G401 (cell line): ENCODE results near the gene TENT4B. TPM values are rescaled to one million over a fixed set of nuclear protein-coding genes. Genes with fewer than 3 reads are reported as not detected.

Experiments used
- DNase-seq: peaks from one replicate; pipeline ENCODE4 v3.0.0-alpha.2; 2015; ENCODE audit warnings: low spot score
- in situ Hi-C: cut with HindIII; loops from 2 replicates; pipeline ENCODE4 v1.10.0; 2016; ENCODE audit warnings: low sequenced_read_pairs, mixed read lengths
- total RNA-seq: library from RNA; depleted of rRNA; stranded (reverse); fragments of >200 nt; shearing (Covaris generic); gene quantifications from 2 replicates; pipeline ENCODE4 v1.2.3, GENCODE V29; 2014

Gene TENT4B
- total RNA-seq, 1 experiment from 2014 or later, result 9.2 TPM

DNA sequence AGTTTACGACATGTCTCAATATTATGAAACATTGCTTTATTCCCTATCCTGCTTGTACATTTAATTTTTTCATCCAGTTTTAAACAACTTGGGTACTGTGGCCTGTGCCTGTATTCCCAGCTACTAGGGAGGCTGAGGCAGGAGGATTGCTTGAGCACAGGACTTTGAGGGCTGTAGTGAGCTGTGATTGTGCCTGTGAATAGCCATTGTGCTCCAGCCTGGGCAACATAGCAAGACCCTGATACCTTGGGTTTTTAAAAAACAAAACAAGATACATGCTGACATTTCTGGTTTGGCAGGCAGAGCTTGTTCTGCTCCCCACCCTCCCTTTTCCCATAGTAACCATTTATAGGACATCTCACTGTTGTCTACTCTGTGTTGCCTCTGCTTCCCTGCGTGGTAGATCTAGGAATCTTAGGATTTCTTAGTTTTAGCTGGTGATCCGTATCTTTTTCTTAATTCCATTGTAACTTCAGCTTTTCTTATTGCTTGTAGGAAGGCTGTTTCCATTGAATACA is 35.6 kb downstream of the TENT4B start:
- no peak for DNase-seq
- in situ Hi-C loops, result no loop called here

DNA sequence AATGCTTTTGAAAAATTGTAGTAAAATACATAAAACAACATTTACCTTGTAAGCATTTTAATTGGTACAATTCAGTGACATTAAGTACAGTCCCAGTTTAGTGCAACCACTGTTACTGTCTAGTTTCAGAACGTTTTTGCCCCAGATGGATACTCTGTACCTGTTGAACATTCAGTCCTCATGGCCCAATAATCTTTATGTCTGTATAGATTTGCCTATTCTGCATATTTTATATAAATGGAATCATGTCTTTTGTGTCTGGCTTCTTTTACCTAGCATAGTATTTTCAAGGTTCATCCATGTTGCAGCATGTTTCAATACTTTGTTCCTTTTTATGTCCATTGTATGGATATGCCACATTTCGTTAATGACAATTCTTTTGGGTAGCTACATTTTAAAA is 37.2 kb downstream of the TENT4B start:
- no peak for DNase-seq
- in situ Hi-C loops, result no loop called here

DNA sequence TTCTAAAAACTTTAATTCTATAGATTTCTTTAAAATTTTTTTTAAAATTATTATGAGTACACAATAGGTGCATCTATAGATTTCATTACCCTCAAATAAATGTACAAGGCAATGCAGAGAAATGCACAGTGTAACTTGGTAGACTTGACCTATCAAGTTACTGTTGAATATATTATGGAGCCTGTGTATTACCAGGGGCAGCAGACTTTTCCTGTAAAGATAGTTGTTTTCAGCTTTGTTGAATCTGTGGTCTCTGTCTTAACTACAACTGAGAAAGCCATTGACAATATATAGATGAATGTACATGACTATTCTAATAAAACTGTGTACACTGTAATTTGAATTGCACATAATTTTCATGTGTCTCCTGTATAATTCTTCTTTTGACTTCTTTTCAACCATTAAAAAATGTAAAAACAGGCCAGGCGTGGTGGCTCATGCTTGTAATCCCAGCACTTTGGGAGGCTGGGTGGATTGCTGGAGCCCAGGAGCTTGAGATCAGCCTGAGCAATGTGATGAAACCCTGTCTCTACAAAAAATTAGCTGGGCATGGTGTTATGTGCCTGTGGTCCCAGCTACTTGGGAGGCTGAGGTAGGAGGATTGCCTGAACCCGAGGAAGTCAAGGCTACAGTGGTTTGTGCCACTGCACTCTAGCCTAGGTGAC is 39.4 kb downstream of the TENT4B start:
- in situ Hi-C loops, result no loop called here
- no peak for DNase-seq

DNA sequence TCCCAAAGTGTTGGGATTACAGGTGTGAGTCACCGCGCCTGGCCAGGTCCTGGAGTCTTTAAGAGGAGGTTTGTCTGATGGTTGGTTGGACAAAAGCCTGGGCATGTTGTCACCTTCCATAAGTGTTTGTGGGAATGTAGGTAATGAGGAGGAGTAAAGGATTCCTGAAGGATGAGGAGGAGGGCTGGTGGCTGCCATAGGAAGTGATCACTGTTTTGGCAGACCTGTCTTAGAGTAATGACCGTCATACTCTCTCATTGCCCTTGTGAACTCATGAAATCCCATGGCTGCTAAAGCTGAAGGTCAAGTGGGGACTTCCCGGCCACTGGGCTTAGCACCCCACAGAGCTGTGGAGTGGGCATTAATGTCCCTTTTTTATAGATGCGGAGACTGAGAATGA is 40.5 kb downstream of the TENT4B start:
- in situ Hi-C loops, result no loop called here
- no peak for DNase-seq

DNA sequence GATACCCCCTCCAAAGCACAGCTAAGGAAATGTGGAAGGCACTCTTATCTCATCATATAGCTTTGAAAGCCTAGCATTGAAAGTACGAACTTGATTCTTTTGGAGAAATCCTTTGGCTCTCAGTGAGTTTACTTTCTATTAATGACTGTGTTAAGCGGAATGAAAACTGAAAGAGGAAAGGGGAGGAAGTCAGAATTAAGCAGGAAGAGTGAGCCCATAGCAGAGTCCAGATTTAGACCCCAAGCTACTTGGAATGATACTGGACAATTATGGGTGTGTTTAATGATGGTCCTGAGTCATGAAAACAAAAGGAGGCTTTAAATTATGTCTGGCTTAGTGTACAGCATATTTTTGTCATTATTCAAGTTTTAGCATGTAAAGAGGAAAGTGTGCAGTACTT is 42.2 kb downstream of the TENT4B start:
- no peak for DNase-seq
- in situ Hi-C loops, result no loop called here

DNA sequence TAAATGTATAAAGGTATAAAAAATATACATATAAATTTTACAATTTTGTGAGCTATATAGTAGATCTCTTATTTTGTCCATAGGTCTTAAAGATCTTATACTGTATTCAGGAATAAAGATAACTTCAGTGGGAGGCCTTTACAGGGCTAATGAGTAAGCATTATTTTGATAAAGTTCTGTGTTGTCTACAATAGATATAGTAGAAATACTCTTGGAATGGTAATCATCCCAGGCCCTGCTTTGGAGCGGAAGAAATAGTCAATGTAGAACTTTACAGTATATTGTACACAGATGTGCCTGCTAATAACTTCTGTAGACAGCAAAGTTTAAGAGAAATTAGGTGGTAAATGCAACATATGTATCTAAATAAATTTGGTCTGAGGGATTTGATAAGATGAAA is 42.6 kb downstream of the TENT4B start:
- in situ Hi-C loops, result no loop called here
- DNase-seq, result no peak

DNA sequence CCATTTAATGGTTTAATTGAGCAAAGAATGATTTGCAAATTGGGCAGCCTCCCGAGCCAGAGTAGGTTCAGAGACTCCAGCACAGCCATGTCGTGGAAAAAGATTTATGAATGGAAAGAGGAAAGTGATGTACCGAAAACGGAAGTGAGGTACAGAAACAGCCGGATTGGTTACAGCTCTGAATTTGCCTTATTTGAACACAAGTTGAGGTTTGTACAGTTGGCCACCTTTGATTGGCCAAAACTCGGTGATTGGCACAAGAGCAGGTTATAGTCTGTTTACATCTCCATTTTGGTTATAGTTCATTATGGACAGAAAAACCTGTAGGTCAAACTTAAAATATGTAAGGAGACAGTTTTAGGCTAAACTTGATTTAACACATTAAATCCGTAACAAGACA is 44.5 kb downstream of the TENT4B start:
- no peak for DNase-seq
- in situ Hi-C loops, result no loop called here

DNA sequence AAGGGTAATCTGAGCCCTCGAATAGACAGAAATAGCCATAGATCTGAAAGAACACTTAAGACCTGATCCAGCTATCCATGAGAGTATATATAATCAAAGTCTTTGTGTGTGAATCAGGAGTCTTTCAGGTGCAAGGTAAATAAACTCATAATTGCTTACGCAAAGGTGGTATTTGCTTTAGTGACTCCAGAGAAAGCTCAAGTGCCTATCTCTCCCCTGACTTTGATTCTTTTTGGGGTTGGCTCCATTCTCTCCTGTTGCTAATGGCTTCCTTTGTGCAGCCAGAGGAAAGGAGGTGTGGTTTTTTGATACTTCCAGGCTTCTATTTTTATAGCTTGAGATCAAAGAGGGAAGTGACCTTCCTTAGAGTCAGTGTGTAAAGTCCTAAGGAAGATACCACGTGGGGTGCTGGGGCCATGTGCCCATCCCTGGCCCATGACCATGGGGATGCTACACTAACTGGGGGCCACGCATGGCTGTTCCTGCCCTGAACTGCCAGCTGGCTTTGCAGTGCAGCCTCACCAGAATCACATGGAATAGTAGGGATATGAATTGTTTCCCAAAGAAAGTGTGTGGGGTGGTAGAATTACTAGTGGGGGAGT is 45.8 kb downstream of the TENT4B start:
- in situ Hi-C loops, result no loop called here
- DNase-seq, result no peak

DNA sequence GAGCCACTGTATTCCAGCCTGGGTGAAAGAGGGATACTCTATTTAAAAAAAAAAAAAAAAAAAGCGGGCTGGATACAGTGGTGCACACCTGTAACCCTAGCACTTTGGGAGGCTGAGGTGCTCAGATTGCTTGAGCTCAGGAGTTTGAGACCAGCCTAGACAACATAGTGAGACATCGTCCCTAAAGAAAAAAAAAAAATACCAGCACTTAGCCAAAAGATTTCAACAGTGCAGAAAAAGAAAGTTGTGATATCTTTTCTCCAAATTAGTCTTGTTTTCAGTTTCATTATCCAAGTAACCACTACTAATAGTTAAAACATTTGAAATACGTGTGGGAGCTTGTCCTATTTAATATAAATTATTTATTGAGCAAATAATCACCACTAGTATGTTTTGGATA is 48.7 kb downstream of the TENT4B start:
- in situ Hi-C loops, result no loop called here
- no peak for DNase-seq

DNA sequence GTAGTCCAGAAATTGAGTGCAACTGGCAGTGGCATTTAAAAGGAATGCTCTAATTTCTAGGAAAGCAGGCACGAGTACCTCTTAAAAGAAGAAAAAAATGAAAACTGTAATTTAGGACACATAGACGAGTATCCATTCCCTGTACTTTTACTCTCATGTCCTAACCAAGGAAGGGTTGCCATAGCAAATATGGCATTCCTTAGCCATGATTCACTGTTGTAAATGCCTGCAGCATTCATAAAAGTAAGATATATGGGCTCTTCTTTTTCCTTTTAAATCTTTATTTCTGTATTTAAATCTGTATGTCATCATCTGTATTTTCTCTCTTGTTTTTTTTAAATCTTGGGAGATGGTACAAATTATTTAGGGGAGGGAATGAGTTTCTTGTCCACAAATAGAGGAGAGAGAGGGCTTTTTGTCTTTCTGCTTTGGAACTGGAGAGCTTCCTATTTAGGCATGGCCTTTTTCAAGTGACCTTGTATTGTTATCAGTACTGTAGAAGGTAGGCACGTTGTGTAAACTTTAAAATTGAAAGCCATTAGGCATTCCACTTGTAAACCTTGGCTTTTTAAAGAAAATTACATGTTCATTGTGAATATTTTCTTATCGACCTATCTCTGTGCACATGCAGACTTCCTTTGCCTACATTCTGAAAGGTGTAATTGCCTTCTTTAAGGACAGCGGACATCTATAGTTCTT is 50.0 kb downstream of the TENT4B start:
- no peak for DNase-seq
- in situ Hi-C loops, result no loop called here

DNA sequence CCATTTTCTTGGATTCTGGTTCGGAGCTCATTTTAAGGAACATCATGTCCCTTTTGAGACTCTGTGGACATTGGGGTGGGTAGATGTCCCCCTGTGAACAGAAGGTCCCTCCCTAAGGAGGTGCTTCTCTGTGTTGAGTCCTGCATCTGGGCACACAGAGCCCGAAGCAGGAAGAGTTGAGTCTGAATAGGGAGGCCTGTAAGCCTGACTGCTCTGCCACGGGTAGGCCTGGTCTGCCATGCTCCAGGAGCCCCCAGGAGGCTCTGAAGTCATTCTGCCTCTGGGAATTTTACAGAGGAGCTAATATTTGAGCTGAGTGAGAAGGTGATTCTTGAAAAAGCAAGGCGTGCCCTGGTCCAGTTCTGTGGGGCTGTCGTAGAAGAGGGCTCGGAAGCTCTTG is 50.6 kb downstream of the TENT4B start:
- in situ Hi-C loops, result no loop called here
- DNase-seq, result no peak

DNA sequence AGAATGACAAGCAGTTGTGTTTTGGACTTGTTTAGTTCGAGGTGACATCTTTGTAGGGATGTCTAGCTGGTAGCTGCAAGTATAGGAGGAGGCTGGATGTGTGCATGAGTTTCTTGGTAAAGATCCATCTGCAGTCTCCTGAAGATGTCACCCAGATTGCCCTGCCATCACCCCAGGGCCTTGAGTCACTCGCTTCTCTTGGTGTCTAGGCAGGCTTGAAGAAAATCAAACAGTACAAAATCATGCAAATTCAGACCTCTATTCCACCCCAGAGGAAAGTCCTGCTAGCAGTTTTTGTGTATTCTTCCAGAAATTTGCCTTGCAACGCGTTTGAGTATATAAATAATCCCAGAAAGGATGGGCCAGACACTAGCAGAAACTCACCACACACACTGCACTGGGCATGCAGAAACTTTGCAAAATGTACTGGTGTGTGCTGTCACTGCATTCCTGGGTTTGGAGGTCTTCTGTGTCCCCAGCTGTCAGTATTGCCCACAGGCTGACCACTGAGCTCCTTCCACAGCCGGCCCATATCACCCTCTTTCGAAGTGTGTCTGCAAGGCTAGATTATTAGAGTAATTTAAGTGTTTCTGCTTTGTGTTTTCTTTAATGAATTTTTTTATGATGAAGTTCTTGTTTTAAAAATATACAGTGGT is 51.5 kb downstream of the TENT4B start:
- DNase-seq, result no peak
- in situ Hi-C loops, result no loop called here

DNA sequence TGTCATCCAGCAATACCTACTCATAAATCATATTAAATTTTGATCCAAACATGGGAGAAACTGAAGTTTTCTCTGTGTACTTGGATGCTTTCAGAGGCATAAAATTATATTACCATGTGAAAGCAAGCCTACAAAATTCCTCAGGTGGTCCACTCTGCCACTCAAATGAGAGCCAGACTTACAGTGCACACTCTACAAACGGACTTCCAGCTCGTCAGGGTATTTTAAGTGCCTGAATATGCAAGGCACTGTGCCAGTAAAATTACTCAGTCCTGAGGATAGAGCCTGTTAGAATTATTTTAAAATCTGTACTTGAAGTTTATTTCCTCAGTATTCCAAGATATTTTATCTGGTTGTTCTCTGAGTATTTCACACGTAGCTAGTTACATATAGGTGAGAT is 54.5 kb downstream of the TENT4B start:
- in situ Hi-C loops, result no loop called here

DNA sequence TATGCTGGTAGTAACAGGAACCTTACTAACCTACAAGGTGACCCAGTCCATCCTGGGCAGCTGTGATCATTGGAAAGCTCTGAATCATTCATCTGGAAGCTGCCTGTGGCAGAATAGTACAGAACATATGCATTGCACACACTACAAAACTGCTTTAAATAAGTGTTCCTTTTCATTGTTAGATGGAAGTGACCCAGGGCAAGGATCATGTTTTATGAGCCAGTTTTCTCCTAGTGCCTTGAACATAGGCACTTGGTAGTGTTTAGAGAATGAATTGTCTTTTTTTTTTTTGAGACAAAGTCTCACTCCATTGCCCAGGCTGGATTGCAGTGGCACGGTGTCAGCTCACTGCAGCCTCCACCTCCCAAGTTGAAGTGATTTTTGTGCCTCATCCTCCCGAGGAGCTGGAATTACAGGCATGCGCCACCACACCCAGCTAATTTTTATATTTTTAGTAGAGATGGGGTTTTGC is 55.4 kb downstream of the TENT4B start:
- DNase-seq, result no peak
- in situ Hi-C loops, result no loop called here

More for the DNA sequence above, 54.5 kb downstream of the TENT4B start:
- no peak for DNase-seq

DNA sequence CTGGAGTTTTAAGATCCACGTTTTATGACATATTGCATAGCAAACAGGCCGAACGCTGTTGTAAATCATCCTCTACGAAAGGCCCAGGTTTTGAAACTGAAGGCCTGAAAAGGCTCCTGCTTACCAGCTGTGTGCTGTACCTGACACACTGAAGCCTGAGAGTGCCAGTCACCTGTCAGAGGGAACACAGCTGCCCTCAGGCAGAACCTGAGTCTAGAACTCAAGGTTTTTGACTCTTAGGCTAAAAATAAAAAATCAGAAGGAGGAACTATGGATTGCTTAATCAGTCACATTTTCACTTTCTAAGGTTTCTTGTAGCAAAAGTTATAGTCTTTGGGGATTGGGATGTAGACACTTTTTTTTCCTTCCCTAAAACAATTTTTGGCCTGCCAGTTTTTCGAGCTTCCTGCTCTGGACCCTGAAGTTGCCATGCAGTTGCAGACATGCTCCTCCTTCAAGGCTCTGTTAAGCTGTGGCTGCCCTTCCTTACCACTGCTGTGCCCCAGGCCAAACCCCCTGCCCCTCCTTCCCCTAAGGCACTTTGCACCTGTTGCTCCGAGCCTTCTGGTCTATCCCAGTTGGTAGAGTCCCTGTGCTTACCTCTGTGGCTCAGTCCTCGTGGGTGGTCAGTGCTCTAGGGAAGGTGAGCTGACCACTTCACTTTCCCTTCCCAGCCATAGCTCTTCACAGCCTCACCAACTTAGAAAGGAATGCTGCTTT is 56.6 kb downstream of the TENT4B start:
- DNase-seq, result no peak
- in situ Hi-C loops, result no loop called here

DNA sequence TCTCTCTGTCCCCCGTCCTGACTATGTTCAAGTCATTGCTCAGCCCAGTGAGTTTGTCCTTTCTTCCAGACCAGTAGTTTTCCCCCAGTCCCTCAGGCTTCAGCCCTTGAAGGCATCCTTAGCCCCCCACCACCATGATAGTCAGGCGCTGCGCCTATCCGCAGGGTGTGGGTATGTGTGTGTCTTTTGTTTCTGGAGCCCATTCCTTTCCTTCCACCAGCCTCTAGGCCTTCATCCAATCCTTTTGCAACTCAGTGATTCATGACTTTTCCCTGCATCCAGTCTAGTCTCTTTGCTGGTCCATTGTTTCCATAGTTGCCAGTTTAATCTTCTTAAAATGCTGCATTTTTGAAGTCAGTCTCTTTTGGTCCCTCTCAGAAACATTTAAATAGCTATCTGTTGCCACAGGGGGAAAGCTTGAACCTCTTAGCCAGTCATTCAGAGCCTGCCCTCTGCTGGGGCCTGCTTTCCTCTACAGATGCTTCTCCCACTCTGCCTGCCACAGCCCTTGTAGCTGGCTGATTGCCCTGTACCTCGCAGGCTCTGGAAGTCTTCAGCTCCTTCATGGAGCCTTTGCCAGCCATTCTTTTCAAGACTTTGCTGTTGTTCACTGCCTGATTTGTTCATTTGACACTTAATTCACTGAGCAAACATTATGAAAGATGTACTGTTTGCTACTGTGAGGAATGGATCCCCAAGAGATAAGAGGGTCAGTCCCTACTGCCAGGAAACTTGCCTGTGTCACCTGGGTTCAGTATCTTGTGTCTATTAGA is 57.3 kb downstream of the TENT4B start:
- peak; percentile 82 for DNase-seq
- in situ Hi-C loops, result no loop called here

DNA sequence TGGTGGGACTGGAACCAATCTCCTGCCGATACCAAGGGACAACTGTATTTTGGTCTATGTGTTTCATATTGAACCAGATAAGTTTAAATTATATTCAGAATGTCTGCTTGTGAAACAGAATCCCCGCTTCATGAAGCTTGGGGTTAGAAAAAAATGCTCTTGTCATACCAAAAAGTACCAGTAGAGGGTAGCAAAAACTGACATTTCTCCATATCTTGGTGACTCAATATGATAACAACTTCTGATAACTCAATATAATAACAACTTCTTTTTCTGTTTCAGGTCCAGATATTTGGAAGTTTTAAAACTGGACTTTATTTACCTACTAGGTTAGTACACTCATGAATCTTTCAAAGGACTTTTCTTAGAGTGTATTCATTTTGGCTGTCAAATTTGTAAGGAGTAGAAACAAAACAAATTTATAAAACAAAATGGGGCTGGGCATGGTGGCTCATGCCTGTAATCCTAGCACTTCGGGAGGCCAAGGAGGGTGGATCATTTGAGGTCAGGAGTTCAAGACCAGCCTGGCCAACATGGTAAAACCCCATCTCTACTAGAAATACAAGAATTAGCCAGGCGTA is 60.9 kb downstream of the TENT4B start:
- in situ Hi-C loops, result no loop called here

DNA sequence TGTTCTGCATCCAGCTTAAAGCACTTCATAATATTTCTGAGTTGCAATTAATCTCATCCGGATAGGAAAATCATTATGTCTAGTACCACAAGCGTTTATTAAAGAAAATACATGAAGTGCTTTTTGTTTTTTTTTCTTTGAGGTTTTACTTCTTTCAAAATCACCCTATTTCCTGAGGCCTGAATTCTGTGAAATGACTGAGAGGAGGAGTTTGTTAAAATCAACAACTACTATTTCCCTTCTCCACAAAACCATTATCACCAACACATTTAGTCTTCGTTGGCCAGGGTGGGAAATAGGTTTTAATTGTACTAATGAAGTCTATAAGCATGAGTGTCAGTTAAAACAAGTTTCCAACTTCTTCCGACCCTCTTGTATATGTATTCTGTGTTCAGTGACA is 62.6 kb downstream of the TENT4B start:
- in situ Hi-C loops, result no loop called here
- DNase-seq, result no peak

More for the DNA sequence above, 60.9 kb downstream of the TENT4B start:
- DNase-seq, result peak; percentile 75
